AG04450 (cell line): ENCODE results near the gene SPAM1. TPM values are rescaled to one million over a fixed set of nuclear protein-coding genes. Genes with fewer than 3 reads are reported as not detected.

Experiments
- CTCF ChIA-PET: fragments of 300-600, 350-600 bp; formaldehyde crosslinking; extraction: SDS; loops from one replicate; lab custom pipeline; 2022; ENCODE audit warnings: antibody characterized with exemption, inconsistent platforms; lab: Charles Lee
- POLR2A ChIA-PET: fragments of 350-600 bp; formaldehyde crosslinking; extraction: SDS; loops from one replicate; lab custom pipeline; 2021; ENCODE audit warnings: antibody characterized with exemption, inconsistent platforms; lab: Yijun Ruan, JAX
- DNase-seq: peaks from one replicate; pipeline ENCODE4 v3.0.0-alpha.2; 2011; ENCODE audit warnings: low read depth, low spot score
- H3K27ac ChIP-seq: one replicate; pipeline ENCODE4 v1.5.1; 2012; ENCODE audit warnings: low read depth, low read length, control low read depth
- H3K27me3 ChIP-seq: one replicate; pipeline ENCODE4 v1.6.0; 2012; ENCODE audit warnings: low read length; ENCODE audit not compliant: control insufficient read depth, insufficient read depth
- H3K4me3 ChIP-seq: 2 replicates; pipeline ENCODE4 v1.5.1; 2011; ENCODE audit warnings: mild to moderate bottlenecking, low read depth, low read length, control low read depth
- H3K9me3 ChIP-seq: 2 replicates; pipeline ENCODE4 v1.5.1; 2012; ENCODE audit warnings: low read length; ENCODE audit not compliant: control insufficient read depth, insufficient read depth
- CTCF ChIP-seq: IDR thresholded peaks from 2 replicates; pipeline ENCODE4 v1.5.1; 2011; ENCODE audit warnings: low read depth, low read length, control low read depth, inconsistent platforms
- polyA plus RNA-seq: library from polyadenylated mRNA; depleted of rRNA; stranded (reverse); fragments of >200 nt; gene quantifications from 2 replicates; pipeline ENCODE4 v1.2.3, GENCODE V29; 2011

SPAM1 gene
- polyA plus RNA-seq, 1 experiment = not detected

- Histone ChIP-seq H3K27me3 (no peaks in the 10 kb centered on the region), H3K4me3 (no peak overlapping the region), H3K9me3 (no peaks in the 10 kb centered on the region), H3K27ac (no peak overlapping the region)
- TF ChIP-seq CTCF = no peak
- ChIA-PET POLR2A (no interaction called here), CTCF (interaction anchor here (0.5 kb wide), 1 partner anchor 1527 kb away, joined by 3 read pairs; no protein-coding TSS in a partner anchor)
- no peak for DNase-seq
These were observed 7.2 kb upstream of the SPAM1 start for GRCh38 chr7:123917878-123918277.

GRCh38 chr7:123918309-123918708, 6.7 kb upstream of the SPAM1 start:
- POLR2A ChIA-PET = no interaction called here
- H3K27me3 ChIP-seq = no peaks in the 10 kb centered on the region
- TF ChIP-seq CTCF = no peak
- no peak for DNase-seq
- CTCF ChIA-PET = no interaction called here
- no peak overlapping the region for H3K27ac ChIP-seq
- H3K9me3 ChIP-seq = no peaks in the 10 kb centered on the region
- H3K4me3 ChIP-seq = no peak overlapping the region

GRCh38 chr7:123923599-123923998, 1.4 kb upstream of the SPAM1 start:
- no peak for DNase-seq
- Histone ChIP-seq H3K27ac (no peak overlapping the region), H3K4me3 (no peak overlapping the region), H3K27me3 (no peaks in the 10 kb centered on the region), H3K9me3 (no peaks in the 10 kb centered on the region)
- POLR2A ChIA-PET = no interaction called here
- no peak for TF ChIP-seq CTCF
- CTCF ChIA-PET = no interaction called here

- Histone ChIP-seq H3K27ac (no peak overlapping the region), H3K27me3 (no peaks in the 10 kb centered on the region), H3K9me3 (no peaks in the 10 kb centered on the region), H3K4me3 (no peak overlapping the region)
- TF ChIP-seq CTCF = no peak
- ChIA-PET POLR2A (no interaction called here), CTCF (interaction anchor here (0.6 kb wide), 1 partner anchor 143 kb away, joined by 3 read pairs; no protein-coding TSS in a partner anchor)
- DNase-seq = no peak
These were observed 4.1 kb downstream of the SPAM1 start for GRCh38 chr7:123929107-123929506.

- Histone ChIP-seq H3K27me3 (no peaks in the 10 kb centered on the region), H3K4me3 (no peak overlapping the region), H3K27ac (no peak overlapping the region), H3K9me3 (no peaks in the 10 kb centered on the region)
- no peak for TF ChIP-seq CTCF
- no peak for DNase-seq
- POLR2A ChIA-PET = no interaction called here
- CTCF ChIA-PET = no interaction called here
These were observed 4.6 kb downstream of the SPAM1 start for GRCh38 chr7:123929655-123930054.
